ENCODE data around the gene SOD1. TPM values are rescaled to one million over a fixed set of nuclear protein-coding genes. Genes with fewer than 3 reads are reported as not detected.

SOD1 gene
- total and polyA plus RNA-seq, 7 experiments from 2014 or later: 110 to 777 (median 192) TPM

Other genes with a start within 250 kb of the SOD1 start
- gene SCAF4, start 72.4 kb downstream of the SOD1 start, total RNA-seq: 10 to 100 TPM; 54.8 to 69.7 (median 64.7) TPM
- gene SCAF4, start 72.4 kb downstream of the SOD1 start, polyA plus RNA-seq: 10 to 100 TPM; 20.4 to 44.5 TPM
- under 1 TPM in 3 of 5 experiments, not detected in 2; 0.16 to 0.54 (median 0.30) TPM for gene HUNK, start 213.3 kb downstream of the SOD1 start, total RNA-seq
- gene HUNK, start 213.3 kb downstream of the SOD1 start, polyA plus RNA-seq: not detected

All from naive thymus-derived CD4-positive, alpha-beta T cell (primary cell).